Effector memory CD4-positive, alpha-beta T cell (primary cell): ENCODE results near the gene KCNC2.

ENCODE experiments used
- DNase-seq, 3 donors: peaks; one replicate each; pipeline ENCODE4 v3.0.0-alpha.2; 2020
- H3K27ac ChIP-seq: 2 replicates; pipeline ENCODE4 v1.7.0; 2013; ENCODE audit warnings: mild to moderate bottlenecking, low read length, moderate library complexity; ENCODE audit not compliant: insufficient read depth, poor library complexity, severe bottlenecking
- H3K27me3 ChIP-seq: replicated peaks from 2 replicates; pipeline ENCODE4 v1.7.0; 2013; ENCODE audit warnings: mild to moderate bottlenecking, low read length; ENCODE audit not compliant: insufficient read depth, control insufficient read depth, poor library complexity, severe bottlenecking
- H3K36me3 ChIP-seq: 2 replicates; pipeline ENCODE4 v1.7.0; 2013; ENCODE audit warnings: mild to moderate bottlenecking, low read length, moderate library complexity; ENCODE audit not compliant: control insufficient read depth, insufficient read depth
- H3K4me1 ChIP-seq: 2 replicates; pipeline ENCODE4 v1.7.0; 2013; ENCODE audit warnings: low read length, mild to moderate bottlenecking; ENCODE audit not compliant: control insufficient read depth, insufficient read depth, poor library complexity, severe bottlenecking
- H3K4me3 ChIP-seq: 2 replicates; pipeline ENCODE4 v1.7.0; 2013; ENCODE audit warnings: low read length, low read depth, mild to moderate bottlenecking; ENCODE audit not compliant: insufficient read depth, poor library complexity, severe bottlenecking
- H3K9me3 ChIP-seq: 2 replicates; pipeline ENCODE4 v1.7.0; 2013; ENCODE audit warnings: mild to moderate bottlenecking, low read length, moderate library complexity; ENCODE audit not compliant: control insufficient read depth

KCNC2 gene

DNA sequence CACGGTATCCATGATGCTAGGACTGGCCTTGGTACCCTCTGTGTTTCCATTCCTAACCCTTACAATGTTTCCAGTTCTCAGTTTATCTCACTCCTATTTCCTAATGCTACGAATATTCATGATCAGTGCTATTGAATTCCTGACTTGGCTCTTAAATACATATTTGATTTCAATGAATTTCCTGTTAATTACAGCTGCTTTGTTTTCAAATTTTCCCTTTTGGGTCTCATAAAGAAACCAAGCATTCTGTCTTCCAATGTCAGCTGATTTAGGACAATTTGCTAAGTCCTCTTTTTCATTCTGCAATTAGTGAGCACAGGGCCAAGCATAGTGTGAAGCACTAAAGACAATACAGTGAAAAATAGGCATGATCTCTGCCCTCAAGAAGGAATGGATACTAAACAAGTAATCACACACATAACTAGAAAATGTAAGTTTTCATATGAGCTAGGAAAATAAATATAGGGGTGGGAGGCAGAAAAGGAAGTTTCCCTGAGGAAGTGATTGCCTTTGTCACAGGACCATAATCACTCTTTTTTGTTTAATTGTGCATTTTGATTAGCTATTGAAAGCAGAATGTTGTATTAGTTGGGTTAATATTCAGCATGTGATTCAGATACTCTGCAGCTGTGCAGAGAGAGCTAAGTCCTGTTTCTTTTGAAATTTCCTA is 88.5 kb downstream of the KCNC2 start:
- H3K4me3 ChIP-seq, result no peak overlapping the region
- no peaks in the 10 kb centered on the region for H3K4me1 ChIP-seq
- no peak for DNase-seq
- no peak overlapping the region for H3K27ac ChIP-seq
- H3K36me3 ChIP-seq, result no peaks in the 10 kb centered on the region
- H3K9me3 ChIP-seq, result no peaks in the 10 kb centered on the region
- H3K27me3 ChIP-seq, result no peaks in the 10 kb centered on the region

DNA sequence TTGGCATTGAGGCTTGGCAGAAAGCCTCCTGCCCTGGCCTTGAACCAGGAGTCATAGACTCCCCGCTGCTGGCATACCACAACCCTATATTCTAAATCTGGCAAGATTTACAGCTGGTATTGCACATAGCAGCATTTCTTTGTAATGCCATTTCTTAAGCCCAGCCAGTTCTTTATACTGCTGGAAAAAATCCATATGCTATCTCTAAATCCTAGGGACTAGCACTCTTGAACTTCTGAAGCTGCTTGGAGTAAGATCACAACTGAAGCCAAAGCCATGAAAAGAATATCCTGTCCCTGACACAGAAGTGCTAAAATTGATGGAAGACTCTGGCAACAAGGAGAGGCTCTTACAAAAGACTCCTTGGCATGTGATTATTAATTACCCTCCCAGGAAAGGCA is 89.3 kb downstream of the KCNC2 start:
- no peaks in the 10 kb centered on the region for H3K4me1 ChIP-seq
- no peaks in the 10 kb centered on the region for H3K36me3 ChIP-seq
- H3K9me3 ChIP-seq, result no peaks in the 10 kb centered on the region
- no peak overlapping the region for H3K27ac ChIP-seq
- H3K4me3 ChIP-seq, result no peak overlapping the region
- no peak for DNase-seq
- H3K27me3 ChIP-seq, result no peaks in the 10 kb centered on the region

GRCh38 chr12:75116646-75117198 is 92.9 kb downstream of the KCNC2 start:
- H3K27ac ChIP-seq, result no peak overlapping the region
- no peak for DNase-seq

GRCh38 chr12:75115748-75116147 is 93.9 kb downstream of the KCNC2 start:
- no peak for DNase-seq
- H3K9me3 ChIP-seq, result no peaks in the 10 kb centered on the region
- no peaks in the 10 kb centered on the region for H3K36me3 ChIP-seq
- no peaks in the 10 kb centered on the region for H3K27me3 ChIP-seq
- H3K4me1 ChIP-seq, result no peaks in the 10 kb centered on the region
- no peak overlapping the region for H3K27ac ChIP-seq
- no peak overlapping the region for H3K4me3 ChIP-seq

More at GRCh38 chr12:75116646-75117198, 92.9 kb downstream of the KCNC2 start:
- H3K4me1 ChIP-seq, result no peaks in the 10 kb centered on the region
- no peaks in the 10 kb centered on the region for H3K27me3 ChIP-seq
- no peak overlapping the region for H3K4me3 ChIP-seq
- H3K9me3 ChIP-seq, result no peaks in the 10 kb centered on the region
- H3K36me3 ChIP-seq, result no peaks in the 10 kb centered on the region

DNA sequence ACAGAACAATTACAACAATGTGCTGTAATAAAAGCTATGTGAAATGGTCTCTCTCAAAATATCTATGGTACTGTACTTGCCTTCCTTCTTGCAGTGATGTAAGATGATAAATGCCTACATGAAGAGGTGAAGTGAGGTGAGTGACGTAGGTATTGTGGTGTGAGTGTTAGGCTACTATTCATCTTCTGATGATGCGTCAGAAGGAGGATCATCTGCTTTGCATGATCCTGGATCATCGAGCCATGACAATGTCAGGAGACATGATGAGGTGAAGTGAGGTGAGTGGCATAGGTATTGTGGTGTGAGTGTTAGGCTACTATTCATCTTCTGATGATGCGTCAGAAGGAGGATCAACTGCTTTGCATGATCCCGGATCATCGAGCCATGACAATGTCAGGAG is 105.8 kb downstream of the KCNC2 start:
- no peak overlapping the region for H3K27ac ChIP-seq
- no peaks in the 10 kb centered on the region for H3K36me3 ChIP-seq
- no peak for DNase-seq
- H3K9me3 ChIP-seq, result no peaks in the 10 kb centered on the region
- H3K4me1 ChIP-seq, result no peaks in the 10 kb centered on the region
- no peaks in the 10 kb centered on the region for H3K27me3 ChIP-seq
- no peak overlapping the region for H3K4me3 ChIP-seq

- no peaks in the 10 kb centered on the region for H3K9me3 ChIP-seq
- no peaks in the 10 kb centered on the region for H3K36me3 ChIP-seq
- no peaks in the 10 kb centered on the region for H3K4me1 ChIP-seq
- no peak for DNase-seq
- no peaks in the 10 kb centered on the region for H3K27me3 ChIP-seq
- no peak overlapping the region for H3K27ac ChIP-seq
- no peak overlapping the region for H3K4me3 ChIP-seq
Measured at GRCh38 chr12:75101781-75102180, 107.9 kb downstream of the KCNC2 start.

GRCh38 chr12:75099210-75099609 is 110.4 kb downstream of the KCNC2 start:
- Histone ChIP-seq H3K27ac (no peak overlapping the region), H3K36me3 (no peaks in the 10 kb centered on the region), H3K4me3 (no peak overlapping the region), H3K9me3 (no peaks in the 10 kb centered on the region), H3K4me1 (no peaks in the 10 kb centered on the region), H3K27me3 (no peaks in the 10 kb centered on the region)
- no peak for DNase-seq

GRCh38 chr12:75097003-75097402 is 112.6 kb downstream of the KCNC2 start:
- Histone ChIP-seq H3K4me1 (no peaks in the 10 kb centered on the region), H3K27ac (no peak overlapping the region), H3K36me3 (no peaks in the 10 kb centered on the region), H3K27me3 (no peaks in the 10 kb centered on the region), H3K9me3 (no peaks in the 10 kb centered on the region), H3K4me3 (no peak overlapping the region)
- DNase-seq, result no peak

DNA sequence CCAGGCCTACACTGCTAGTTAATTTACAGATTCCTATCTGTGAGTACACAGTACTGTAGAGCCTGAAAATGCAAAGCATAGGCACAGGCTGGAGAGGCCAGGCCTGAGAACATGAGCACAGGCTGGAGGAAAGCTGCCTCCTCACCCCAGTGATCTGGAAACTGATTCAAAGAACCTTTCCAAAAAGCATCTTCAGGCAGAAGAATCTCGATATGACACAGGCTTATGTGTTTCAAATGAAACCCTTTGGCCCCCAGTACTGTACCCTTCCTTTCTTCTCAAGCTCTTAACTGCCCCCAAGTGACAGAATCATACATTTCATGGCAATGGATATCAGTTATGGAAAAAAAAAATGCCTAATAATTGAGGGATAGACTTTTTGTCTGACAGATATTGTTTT is 122.0 kb downstream of the KCNC2 start:
- Histone ChIP-seq H3K4me1 (no peaks in the 10 kb centered on the region), H3K9me3 (no peaks in the 10 kb centered on the region), H3K27ac (no peak overlapping the region), H3K36me3 (no peaks in the 10 kb centered on the region), H3K27me3 (no peaks in the 10 kb centered on the region), H3K4me3 (no peak overlapping the region)
- no peak for DNase-seq

GRCh38 chr12:75086091-75087038 is 123.3 kb downstream of the KCNC2 start:
- Histone ChIP-seq H3K36me3 (no peaks in the 10 kb centered on the region), H3K4me3 (no peak overlapping the region), H3K9me3 (no peaks in the 10 kb centered on the region), H3K4me1 (no peaks in the 10 kb centered on the region), H3K27me3 (no peaks in the 10 kb centered on the region), H3K27ac (no peak overlapping the region)
- no peak for DNase-seq
